Liver (tissue), 9 donors: ENCODE data around the gene SLC25A25. TPM values are rescaled to one million over a fixed set of nuclear protein-coding genes. Genes with fewer than 3 reads are reported as not detected.

Experiments used
- DNase-seq: peaks from one replicate; pipeline ENCODE4 v3.0.0-alpha.2; 2017; ENCODE audit warnings: low spot score
- H3K27ac ChIP-seq, 2 donors: one replicate each; pipeline ENCODE4 v1.7.0; 2013; ENCODE audit warnings: inconsistent platforms in 2 of 2, low read length in 2 of 2, control low read depth in 1 of 2, low read depth in 1 of 2, mild to moderate bottlenecking in 1 of 2
- H3K27me3 ChIP-seq, 4 donors: one replicate each; pipeline versions ENCODE4 v1.6.1 to v1.7.0; 2013; ENCODE audit warnings: low read length in 3 of 4, inconsistent platforms in 1 of 4, mild to moderate bottlenecking in 1 of 4, moderate library complexity in 1 of 4; ENCODE audit not compliant: control insufficient read depth in 4 of 4, insufficient read depth in 4 of 4
- H3K36me3 ChIP-seq, 4 donors: one replicate each; pipeline versions ENCODE4 v1.6.1 to v1.7.0; 2013; ENCODE audit warnings: low read length in 3 of 4, mild to moderate bottlenecking in 3 of 4, low read depth in 1 of 4, moderate library complexity in 1 of 4; ENCODE audit not compliant: control insufficient read depth in 4 of 4, insufficient read depth in 3 of 4
- H3K4me1 ChIP-seq, 4 donors: one replicate each; pipeline versions ENCODE4 v1.6.1 to v1.7.0; 2013; ENCODE audit warnings: low read length in 3 of 4, mild to moderate bottlenecking in 3 of 4, moderate library complexity in 1 of 4; ENCODE audit not compliant: control insufficient read depth in 4 of 4, insufficient read depth in 4 of 4
- H3K4me3 ChIP-seq, 3 donors: one replicate each; pipeline versions ENCODE4 v1.6.1 to v1.7.0; 2013; ENCODE audit warnings: low read length in 3 of 3, control low read depth in 1 of 3, low read depth in 1 of 3, mild to moderate bottlenecking in 1 of 3
- H3K9ac ChIP-seq, 2 donors: one replicate each; pipeline ENCODE4 v1.7.0; 2013; ENCODE audit warnings: low read length in 2 of 2, mild to moderate bottlenecking in 2 of 2, moderate library complexity in 2 of 2, control low read depth in 1 of 2, low read depth in 1 of 2
- H3K9me3 ChIP-seq, 4 donors: one replicate each; pipeline versions ENCODE4 v1.6.1 to v1.7.0; 2013; ENCODE audit warnings: low read length in 3 of 4; ENCODE audit not compliant: control insufficient read depth in 4 of 4
- ATF3 ChIP-seq: IDR thresholded peaks from 2 replicates; pipeline ENCODE4 v1.6.1; 2016; ENCODE audit warnings: antibody characterized with exemption
- CTCF ChIP-seq: fragments of 150-350 bp; IDR thresholded peaks from 2 replicates; pipeline ENCODE4 v1.5.1; 2017; ENCODE audit warnings: improper control_type of control experiment, low read depth, low read length; ENCODE audit not compliant: missing input control
- EGR1 ChIP-seq, 2 donors: IDR thresholded peaks; 2 replicates each; pipeline ENCODE4 v1.6.1; 2016 to 2018; ENCODE audit warnings: antibody characterized with exemption in 2 of 2, low read depth in 2 of 2
- FOXA1 ChIP-seq: IDR thresholded peaks from 2 replicates; pipeline ENCODE4 v1.6.1; 2016; ENCODE audit warnings: antibody characterized with exemption
- FOXA2 ChIP-seq: IDR thresholded peaks from 2 replicates; pipeline ENCODE4 v1.6.1; 2016; ENCODE audit warnings: antibody characterized with exemption
- GABPA ChIP-seq, 2 donors: IDR thresholded peaks in 1 of 2; conservative IDR thresholded peaks in 1 of 2; 2 replicates each; pipeline ENCODE4 v1.6.1; 2016; ENCODE audit warnings: antibody characterized with exemption in 2 of 2, mild to moderate bottlenecking in 1 of 2, moderate library complexity in 1 of 2
- HNF4A ChIP-seq, 2 donors: conservative IDR thresholded peaks; 2 replicates each; pipeline ENCODE4 v1.6.1; 2016; ENCODE audit warnings: antibody characterized with exemption in 2 of 2, mild to moderate bottlenecking in 2 of 2
- HNF4G ChIP-seq: IDR thresholded peaks from 2 replicates; pipeline ENCODE4 v1.6.1; 2016; ENCODE audit warnings: antibody characterized with exemption
- JUND ChIP-seq, 2 donors: IDR thresholded peaks; 2 replicates each; pipeline ENCODE4 v1.6.1; 2016; ENCODE audit warnings: antibody characterized with exemption in 2 of 2
- MAX ChIP-seq: IDR thresholded peaks from 2 replicates; pipeline ENCODE4 v1.6.1; 2016; ENCODE audit warnings: antibody characterized with exemption
- NR2F2 ChIP-seq: IDR thresholded peaks from 2 replicates; pipeline ENCODE4 v1.6.1; 2016; ENCODE audit warnings: antibody characterized with exemption
- RAD21 ChIP-seq, 2 donors: IDR thresholded peaks; 2 replicates each; pipeline ENCODE4 v1.6.1; 2016; ENCODE audit warnings: antibody characterized with exemption in 2 of 2, mild to moderate bottlenecking in 2 of 2
- REST ChIP-seq: IDR thresholded peaks from 2 replicates; pipeline ENCODE4 v1.6.1; 2016; ENCODE audit warnings: antibody characterized with exemption, mild to moderate bottlenecking
- RXRA ChIP-seq, 2 donors: IDR thresholded peaks; 2 replicates each; pipeline ENCODE4 v1.6.1; 2017 to 2018; ENCODE audit warnings: antibody characterized with exemption in 2 of 2, mild to moderate bottlenecking in 1 of 2
- SP1 ChIP-seq: IDR thresholded peaks from 2 replicates; pipeline ENCODE4 v1.6.1; 2018; ENCODE audit warnings: antibody characterized with exemption, mild to moderate bottlenecking
- TAF1 ChIP-seq: conservative IDR thresholded peaks from 2 replicates; pipeline ENCODE4 v1.6.1; 2016; ENCODE audit warnings: antibody characterized with exemption, mild to moderate bottlenecking
- YY1 ChIP-seq: IDR thresholded peaks from 2 replicates; pipeline ENCODE4 v1.6.1; 2016; ENCODE audit warnings: antibody characterized with exemption, mild to moderate bottlenecking
- ZBTB33 ChIP-seq: IDR thresholded peaks from 2 replicates; pipeline ENCODE4 v1.6.1; 2016; ENCODE audit warnings: antibody characterized with exemption
- WGBS: extraction: QIAGEN DNeasy Blood & Tissue Kit; methylation state at CpG from one replicate; pipeline ENCODE4 v1.1.7; 2013; 5-methylcytosine and 5-hydroxymethylcytosine counted together
- polyA plus RNA-seq, 2 donors: library from polyadenylated mRNA; stranded (reverse) in 1 of 2; unstranded in 1 of 2; fragments of 200-250 nt in 1 of 2; fragments of >200 nt in 1 of 2; fragmentation: Nextera tagmentation in 1 of 2; extraction: Ambion mirVana in 1 of 2; gene quantifications; one replicate each; pipeline versions ENCODE4 v1.2.1 to v1.2.3, GENCODE V29; 2013 to 2015
- total RNA-seq, 2 donors: library from RNA; depleted of rRNA; stranded (reverse); fragments of >200 nt; gene quantifications; one replicate each; pipeline ENCODE4 v1.2.3, GENCODE V29; 2014
- donor health status: healthy.
- donor health status: healthy.
- donor health status: healthy.
- donor health status: healthy.
- donor health status: healthy.

Gene SLC25A25
- total and polyA plus RNA-seq, 4 donors: 21.7 to 74.6 (median 39.3) TPM

- no peaks in the 10 kb centered on the region for H3K9me3 ChIP-seq
- 58% methylated on average over 7 of the region's 7 CpGs for WGBS
- H3K4me3 ChIP-seq: no peak overlapping the region
- TF ChIP-seq YY1: peak; percentile 59
- no peak for TF ChIP-seq CTCF
- peak; percentile 54 for TF ChIP-seq REST
- TF ChIP-seq FOXA1: no peak
- no peak for TF ChIP-seq ZBTB33
- TF ChIP-seq TAF1: no peak
- peak; percentile 81 to 86 for TF ChIP-seq JUND (IDR thresholded peaks at IDR 0.05)
- peak; percentile 72 to 83 for TF ChIP-seq RXRA (IDR thresholded peaks at IDR 0.05)
- TF ChIP-seq EGR1 (IDR thresholded peaks at IDR 0.05; ENCODE audit: low read depth in 2 of 2): no peak
- peak; percentile 86 for TF ChIP-seq SP1
- no peak for TF ChIP-seq GABPA (IDR thresholded peaks at IDR 0.05 in 1 of 2, conservative IDR thresholded peaks at IDR 0.05 in 1 of 2)
- peak; percentile 71 for TF ChIP-seq NR2F2
- TF ChIP-seq HNF4A (conservative IDR thresholded peaks at IDR 0.05): peak; percentile 83
- TF ChIP-seq ATF3: no peak
- TF ChIP-seq FOXA2: peak; percentile 39
- TF ChIP-seq MAX: peak; percentile 63
- TF ChIP-seq RAD21 (IDR thresholded peaks at IDR 0.05): peak; percentile 24 to 43
- TF ChIP-seq HNF4G: peak; percentile 42
- peak overlapping the region; percentile 5 to 56 for H3K27ac ChIP-seq
- no peaks in the 10 kb centered on the region for H3K36me3 ChIP-seq
- peaks cover 13 to 24% (median 17%) of the 10 kb centered on the region in 4 donors for H3K4me1 ChIP-seq
- no peak overlapping the region for H3K9ac ChIP-seq
- no peaks in the 10 kb centered on the region for H3K27me3 ChIP-seq
- no peak for DNase-seq
Measured at GRCh38 chr9:128055344-128056040, 12.5 kb upstream of the SLC25A25 start.
